Mammary epithelial cell (primary cell): ENCODE data around the gene APEH.

ENCODE experiments used
- EZH2 ChIP-seq: IDR thresholded peaks from 2 replicates; pipeline ENCODE4 v1.6.1; 2012; ENCODE audit warnings: low read length, inconsistent platforms, borderline replicate concordance
- TF ChIP-seq, protein P1 (sequence below), 2 donors: IDR thresholded peaks in 1 of 2; conservative IDR thresholded peaks in 1 of 2; 2 replicates each; pipeline ENCODE4 v1.5.1; 2011 to 2012; ENCODE audit warnings: inconsistent platforms in 2 of 2, low read length in 2 of 2, mild to moderate bottlenecking in 2 of 2, control low read depth in 1 of 2, low read depth in 1 of 2; ENCODE audit not compliant: insufficient read depth in 1 of 2; ENCODE audit errors: extremely low read depth in 1 of 2

DNA sequence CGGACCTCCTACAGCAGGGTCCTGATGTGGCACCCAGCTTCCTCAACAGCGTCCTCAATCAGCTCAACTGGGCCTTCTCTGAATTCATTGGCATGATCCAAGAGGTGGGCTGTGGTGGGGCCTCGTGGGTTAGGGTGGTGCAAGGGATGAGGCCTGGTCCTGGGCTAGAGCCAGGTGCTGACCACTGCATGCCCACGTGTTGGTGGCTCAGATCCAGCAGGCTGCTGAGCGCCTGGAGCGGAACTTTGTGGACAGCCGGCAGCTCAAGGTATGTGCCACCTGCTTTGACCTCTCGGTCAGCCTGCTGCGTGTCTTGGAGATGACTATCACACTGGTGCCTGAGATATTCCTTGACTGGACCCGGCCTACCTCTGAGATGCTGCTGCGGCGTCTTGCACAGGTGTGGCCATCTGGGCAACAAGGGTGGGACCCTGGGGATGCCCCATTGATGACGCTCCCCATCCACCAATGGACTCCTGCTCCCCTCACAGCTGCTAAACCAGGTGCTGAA lies 41.5 kb downstream of the APEH start:
- TF ChIP-seq, protein P1, sequence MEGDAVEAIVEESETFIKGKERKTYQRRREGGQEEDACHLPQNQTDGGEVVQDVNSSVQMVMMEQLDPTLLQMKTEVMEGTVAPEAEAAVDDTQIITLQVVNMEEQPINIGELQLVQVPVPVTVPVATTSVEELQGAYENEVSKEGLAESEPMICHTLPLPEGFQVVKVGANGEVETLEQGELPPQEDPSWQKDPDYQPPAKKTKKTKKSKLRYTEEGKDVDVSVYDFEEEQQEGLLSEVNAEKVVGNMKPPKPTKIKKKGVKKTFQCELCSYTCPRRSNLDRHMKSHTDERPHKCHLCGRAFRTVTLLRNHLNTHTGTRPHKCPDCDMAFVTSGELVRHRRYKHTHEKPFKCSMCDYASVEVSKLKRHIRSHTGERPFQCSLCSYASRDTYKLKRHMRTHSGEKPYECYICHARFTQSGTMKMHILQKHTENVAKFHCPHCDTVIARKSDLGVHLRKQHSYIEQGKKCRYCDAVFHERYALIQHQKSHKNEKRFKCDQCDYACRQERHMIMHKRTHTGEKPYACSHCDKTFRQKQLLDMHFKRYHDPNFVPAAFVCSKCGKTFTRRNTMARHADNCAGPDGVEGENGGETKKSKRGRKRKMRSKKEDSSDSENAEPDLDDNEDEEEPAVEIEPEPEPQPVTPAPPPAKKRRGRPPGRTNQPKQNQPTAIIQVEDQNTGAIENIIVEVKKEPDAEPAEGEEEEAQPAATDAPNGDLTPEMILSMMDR (conservative IDR thresholded peaks at IDR 0.05 in 1 of 2, IDR thresholded peaks at IDR 0.05 in 1 of 2; ENCODE audit: extremely low read depth in 1 of 2, insufficient read depth in 1 of 2, low read depth in 1 of 2, low read length in 2 of 2) = no peak
- TF ChIP-seq EZH2 = no peak
